Measurements from ENCODE around the gene CTAGE1.

CTAGE1 gene

GRCh38 chr18:22387787-22388186 lies 29.9 kb downstream of the CTAGE1 start:
- no peak for DNase-seq

- no peak for DNase-seq
Observed at GRCh38 chr18:22387364-22387763, 30.4 kb downstream of the CTAGE1 start.

DNA sequence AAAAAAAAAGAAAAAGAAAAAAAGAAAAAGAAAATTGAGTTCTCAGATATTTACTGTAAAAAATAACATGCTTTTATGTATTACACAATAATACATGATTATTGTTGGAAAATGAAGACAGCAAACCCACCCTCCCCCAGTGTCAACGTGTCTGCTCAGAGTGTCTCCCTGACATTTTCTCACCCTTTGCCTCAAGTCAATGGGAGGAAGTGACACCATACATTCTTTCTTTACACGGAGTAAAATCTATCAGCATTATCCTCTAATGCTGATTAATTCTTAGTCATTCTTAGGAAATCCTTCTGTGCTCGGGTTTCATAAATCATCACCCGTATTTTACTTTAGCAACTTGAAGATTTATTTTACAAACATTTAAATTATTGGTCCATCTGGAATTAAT lies 32.0 kb downstream of the CTAGE1 start:
- DNase-seq = no peak

GRCh38 chr18:22378672-22379282 lies 38.9 kb downstream of the CTAGE1 start:
- DNase-seq = no peak

DNA sequence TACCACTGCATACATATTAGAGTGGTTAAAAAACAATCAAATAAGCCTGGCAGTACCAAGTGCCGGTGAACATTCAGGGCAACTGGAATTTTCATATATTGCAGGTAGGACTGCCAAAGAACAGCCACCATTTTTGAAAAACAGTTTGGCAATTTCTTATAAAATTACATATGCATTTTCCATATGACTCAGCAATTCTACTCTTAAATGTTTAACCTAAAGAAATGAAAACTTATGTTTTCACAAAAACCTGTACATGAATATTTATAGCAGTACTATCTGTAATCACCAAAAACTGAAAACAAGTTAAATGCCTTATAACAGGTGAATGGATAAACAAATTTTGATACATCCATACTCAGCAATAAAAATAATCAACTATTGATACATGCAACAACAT lies 39.9 kb downstream of the CTAGE1 start:
- peak; percentile 1 for DNase-seq

DNA sequence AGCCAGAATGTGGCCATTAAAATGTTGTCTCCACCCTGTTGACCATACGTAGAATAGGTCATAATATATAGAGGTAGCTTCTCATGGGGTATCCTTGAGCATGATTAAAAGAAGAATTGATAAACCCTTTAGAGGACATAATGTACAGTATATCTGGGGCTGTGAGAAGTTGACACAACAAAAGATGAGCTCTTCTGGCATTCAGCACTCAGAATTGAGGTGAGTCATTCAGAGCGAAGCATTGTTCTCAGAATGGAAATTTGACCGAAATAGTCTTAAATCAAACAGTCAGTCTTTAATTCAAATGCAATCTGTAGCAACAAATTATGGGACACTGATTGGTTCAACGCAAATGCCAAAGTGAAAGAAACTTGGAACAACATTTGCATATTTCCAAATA lies 47.3 kb downstream of the CTAGE1 start:
- no peak for DNase-seq

DNA sequence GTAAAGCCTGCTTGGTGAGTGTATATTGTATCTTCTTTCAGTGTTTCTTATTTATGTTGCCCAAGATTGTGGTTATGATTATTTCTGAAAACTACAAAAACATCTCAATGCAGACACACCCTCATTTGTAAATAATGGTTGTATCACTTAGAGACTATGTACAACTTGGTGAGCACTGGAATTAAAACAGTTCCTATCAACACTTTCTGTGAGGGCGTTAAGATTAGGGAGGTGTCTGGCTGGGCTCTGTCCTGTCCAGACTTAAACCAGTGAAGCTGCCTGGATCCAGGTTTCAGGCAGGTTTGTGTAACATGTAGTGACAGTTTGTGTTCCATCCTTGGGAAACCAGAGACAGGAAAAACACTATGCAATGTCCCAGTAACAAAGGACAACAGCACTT lies 49.7 kb downstream of the CTAGE1 start:
- DNase-seq = no peak

GRCh38 chr18:22367303-22367702 lies 50.4 kb downstream of the CTAGE1 start:
- DNase-seq = no peak

GRCh38 chr18:22363867-22364463 lies 53.8 kb downstream of the CTAGE1 start:
- no peak for DNase-seq

Data from NCI-H526 treated with DMSO at 0.1 percent for 48 hours (cell line).